Loucy (cell line): ENCODE results near the gene TPO.

Source experiments
- H2AFZ ChIP-seq: fragments of 200-600 bp; sonication (generic); 2 replicates; pipeline ENCODE4 v1.6.0; 2016; ENCODE audit warnings: antibody characterized with exemption, mild to moderate bottlenecking, low read length, moderate library complexity
- H3F3A ChIP-seq: fragments of 200-600 bp; 2 replicates; pipeline ENCODE4 v1.6.0; 2016; ENCODE audit warnings: antibody characterized with exemption, low read depth, mild to moderate bottlenecking
- H3K27me3 ChIP-seq: fragments of 200-600 bp; sonication (generic); 2 replicates; pipeline ENCODE4 v1.6.1; 2014; ENCODE audit warnings: low read length, mild to moderate bottlenecking; ENCODE audit not compliant: insufficient read depth, poor library complexity, severe bottlenecking
- H3K36me3 ChIP-seq: fragments of 200-600 bp; sonication (generic); 2 replicates; pipeline ENCODE4 v1.6.1; 2016; ENCODE audit warnings: low read length; ENCODE audit not compliant: insufficient read depth
- H3K4me1 ChIP-seq: fragments of 200-600 bp; sonication (generic); 2 replicates; pipeline ENCODE4 v1.5.1; 2014; ENCODE audit warnings: low read length, mild to moderate bottlenecking; ENCODE audit not compliant: insufficient read depth, poor library complexity, severe bottlenecking
- H3K4me2 ChIP-seq: fragments of 200-600 bp; sonication (generic); 2 replicates; pipeline ENCODE4 v1.6.0; 2014; ENCODE audit warnings: antibody characterized with exemption, low read length, low read depth, mild to moderate bottlenecking; ENCODE audit not compliant: poor library complexity, severe bottlenecking
- H3K4me3 ChIP-seq: fragments of 200-600 bp; sonication (generic); 2 replicates; pipeline ENCODE4 v1.5.1; 2014; ENCODE audit warnings: low read length, mild to moderate bottlenecking, mixed read lengths; ENCODE audit not compliant: poor library complexity, severe bottlenecking
- H3K79me2 ChIP-seq: fragments of 200-600 bp; sonication (generic); 2 replicates; pipeline ENCODE4 v1.6.1; 2014; ENCODE audit warnings: low read length; ENCODE audit not compliant: insufficient read depth
- H3K9ac ChIP-seq: fragments of 200-600 bp; sonication (generic); 2 replicates; pipeline ENCODE4 v1.6.0; 2014; ENCODE audit warnings: mild to moderate bottlenecking, low read depth, low read length, moderate library complexity; ENCODE audit not compliant: poor library complexity, severe bottlenecking
- H3K9me2 ChIP-seq: fragments of 200-600 bp; sonication (generic); replicated peaks from 2 replicates; pipeline ENCODE4 v1.6.1; 2016; ENCODE audit warnings: low read depth, low read length, mixed read lengths
- H3K9me3 ChIP-seq: fragments of 200-600 bp; sonication (generic); 2 replicates; pipeline ENCODE4 v1.6.1; 2014; ENCODE audit warnings: mild to moderate bottlenecking, antibody characterized with exemption, low read length, low read depth; ENCODE audit not compliant: insufficient read depth
- H4K20me1 ChIP-seq: fragments of 200-600 bp; sonication (generic); 2 replicates; pipeline ENCODE4 v1.6.0; 2014; ENCODE audit warnings: antibody characterized with exemption, low read length, mild to moderate bottlenecking; ENCODE audit not compliant: insufficient read depth, poor library complexity, severe bottlenecking
- EZH2phosphoT487 ChIP-seq: fragments of 200-600 bp; IDR thresholded peaks from 2 replicates; pipeline ENCODE4 v1.6.1; 2018; ENCODE audit warnings: antibody characterized with exemption, mild to moderate bottlenecking, moderate library complexity, borderline replicate concordance
- TF ChIP-seq, protein P1 (sequence below): fragments of 200-600 bp; sonication (generic); conservative IDR thresholded peaks from 2 replicates; pipeline ENCODE4 v1.5.1; 2014; ENCODE audit warnings: mild to moderate bottlenecking, antibody characterized with exemption, low read length

Gene TPO

DNA sequence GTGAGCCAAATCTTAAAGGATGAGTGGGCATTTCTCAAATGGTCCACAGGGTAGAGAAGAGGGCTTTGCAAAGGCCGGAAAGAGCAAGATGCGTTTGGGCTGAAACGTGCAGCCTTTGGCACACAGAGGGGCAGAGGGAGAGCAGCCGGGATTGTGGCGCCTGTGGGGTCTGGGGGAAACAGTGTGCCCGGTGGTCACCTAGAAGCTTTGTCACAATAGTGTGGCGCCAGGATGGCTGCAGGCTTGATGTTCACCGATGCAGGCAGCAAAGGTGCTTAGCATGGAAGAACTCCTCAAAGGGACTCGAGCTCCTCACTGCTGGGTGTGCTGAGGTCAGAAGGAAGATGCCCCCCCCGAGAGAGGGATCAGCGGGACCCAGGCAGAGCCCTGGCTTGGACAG is 23.8 kb downstream of the TPO start:
- no peaks in the 10 kb centered on the region for H3K4me1 ChIP-seq
- H3K4me2 ChIP-seq = no peak overlapping the region
- no peaks in the 10 kb centered on the region for H3K36me3 ChIP-seq
- H3K27me3 ChIP-seq = no peaks in the 10 kb centered on the region
- no peak overlapping the region for H2AFZ ChIP-seq
- no peaks in the 10 kb centered on the region for H3K79me2 ChIP-seq
- TF ChIP-seq, protein P1, sequence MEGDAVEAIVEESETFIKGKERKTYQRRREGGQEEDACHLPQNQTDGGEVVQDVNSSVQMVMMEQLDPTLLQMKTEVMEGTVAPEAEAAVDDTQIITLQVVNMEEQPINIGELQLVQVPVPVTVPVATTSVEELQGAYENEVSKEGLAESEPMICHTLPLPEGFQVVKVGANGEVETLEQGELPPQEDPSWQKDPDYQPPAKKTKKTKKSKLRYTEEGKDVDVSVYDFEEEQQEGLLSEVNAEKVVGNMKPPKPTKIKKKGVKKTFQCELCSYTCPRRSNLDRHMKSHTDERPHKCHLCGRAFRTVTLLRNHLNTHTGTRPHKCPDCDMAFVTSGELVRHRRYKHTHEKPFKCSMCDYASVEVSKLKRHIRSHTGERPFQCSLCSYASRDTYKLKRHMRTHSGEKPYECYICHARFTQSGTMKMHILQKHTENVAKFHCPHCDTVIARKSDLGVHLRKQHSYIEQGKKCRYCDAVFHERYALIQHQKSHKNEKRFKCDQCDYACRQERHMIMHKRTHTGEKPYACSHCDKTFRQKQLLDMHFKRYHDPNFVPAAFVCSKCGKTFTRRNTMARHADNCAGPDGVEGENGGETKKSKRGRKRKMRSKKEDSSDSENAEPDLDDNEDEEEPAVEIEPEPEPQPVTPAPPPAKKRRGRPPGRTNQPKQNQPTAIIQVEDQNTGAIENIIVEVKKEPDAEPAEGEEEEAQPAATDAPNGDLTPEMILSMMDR = no peak
- TF ChIP-seq EZH2phosphoT487 = no peak
- no peak overlapping the region for H3K9ac ChIP-seq
- no peaks in the 10 kb centered on the region for H3K9me2 ChIP-seq
- no peaks in the 10 kb centered on the region for H3K9me3 ChIP-seq
- no peak overlapping the region for H3K4me3 ChIP-seq
- H4K20me1 ChIP-seq = no peaks in the 10 kb centered on the region
- no peaks in the 10 kb centered on the region for H3F3A ChIP-seq

DNA sequence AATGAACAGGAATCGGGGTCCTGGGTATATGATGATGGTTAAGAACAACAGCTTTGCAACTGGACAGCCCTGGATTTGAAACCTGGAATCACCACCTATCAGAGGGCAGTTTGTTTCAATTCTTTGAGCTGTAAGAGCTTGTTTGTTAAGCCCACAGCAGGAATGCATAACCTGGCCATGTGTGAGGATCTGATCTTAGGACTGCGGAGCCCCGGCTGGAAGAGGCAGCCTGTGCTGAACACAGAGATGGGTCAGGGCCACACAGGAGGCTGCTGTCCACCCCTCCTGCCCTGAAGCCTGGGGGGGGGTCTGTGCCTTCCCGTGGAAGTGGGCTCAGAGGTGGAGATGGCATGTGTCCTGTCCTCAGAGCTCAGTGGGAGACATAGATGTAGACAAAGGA is 24.3 kb downstream of the TPO start:
- H3K9me3 ChIP-seq = no peaks in the 10 kb centered on the region
- H3K36me3 ChIP-seq = no peaks in the 10 kb centered on the region
- no peak overlapping the region for H3K4me2 ChIP-seq
- no peak for TF ChIP-seq EZH2phosphoT487
- TF ChIP-seq, protein P1 = no peak
- H3K4me1 ChIP-seq = no peaks in the 10 kb centered on the region
- H3F3A ChIP-seq = no peaks in the 10 kb centered on the region
- no peaks in the 10 kb centered on the region for H4K20me1 ChIP-seq
- no peak overlapping the region for H2AFZ ChIP-seq
- no peak overlapping the region for H3K4me3 ChIP-seq
- no peak overlapping the region for H3K9ac ChIP-seq
- no peaks in the 10 kb centered on the region for H3K27me3 ChIP-seq
- H3K79me2 ChIP-seq = no peaks in the 10 kb centered on the region
- H3K9me2 ChIP-seq = no peaks in the 10 kb centered on the region

DNA sequence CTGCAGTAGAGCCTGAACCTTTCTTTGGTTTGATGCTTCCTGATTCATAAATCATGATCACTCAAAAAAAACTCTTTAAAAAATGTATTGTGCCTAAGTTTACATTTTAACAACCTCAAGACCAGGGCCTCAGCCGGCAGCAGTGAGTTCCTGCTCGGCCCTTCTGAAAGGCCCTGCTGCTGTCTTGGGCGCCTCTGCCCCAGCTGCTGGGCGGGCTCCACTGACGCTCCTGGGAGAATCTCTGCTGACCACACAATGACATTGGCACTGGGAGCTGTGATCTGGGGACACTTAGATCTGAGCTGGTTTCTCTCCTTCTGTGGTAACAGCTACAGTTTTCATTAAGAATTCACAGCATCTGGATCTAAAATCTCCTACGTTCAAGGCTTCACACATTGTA is 25.7 kb downstream of the TPO start:
- Histone ChIP-seq H3K4me3 (no peak overlapping the region), H3F3A (no peaks in the 10 kb centered on the region), H3K9me3 (no peaks in the 10 kb centered on the region), H3K79me2 (no peaks in the 10 kb centered on the region), H3K9me2 (no peaks in the 10 kb centered on the region), H3K4me2 (no peak overlapping the region), H3K4me1 (no peaks in the 10 kb centered on the region), H3K36me3 (no peaks in the 10 kb centered on the region), H3K27me3 (no peaks in the 10 kb centered on the region), H2AFZ (no peak overlapping the region), H4K20me1 (no peaks in the 10 kb centered on the region), H3K9ac (no peak overlapping the region)
- TF ChIP-seq EZH2phosphoT487 = no peak
- TF ChIP-seq, protein P1 = no peak
